OCI-LY1 (cell line): Measurements from ENCODE around the gene L3MBTL1.
A peak's percentile ranks its signal among the peaks of the same experiment; 100 is the strongest.

Source experiments
- H2AFZ ChIP-seq: fragments of 200-600 bp; sonication (generic), shearing (Covaris generic); 2 replicates; pipeline ENCODE4 v1.6.0; 2014; ENCODE audit warnings: antibody characterized with exemption, mild to moderate bottlenecking, low read length
- H3F3A ChIP-seq: fragments of 200-600 bp; sonication (generic), shearing (Covaris generic); 2 replicates; pipeline ENCODE4 v1.6.0; 2014; ENCODE audit warnings: mild to moderate bottlenecking, antibody characterized with exemption, low read length, moderate library complexity; ENCODE audit not compliant: insufficient read depth
- H3K27ac ChIP-seq: fragments of 200-600 bp; sonication (generic); 2 replicates; pipeline ENCODE4 v1.5.1; 2014; ENCODE audit warnings: low read length, mixed run types, mild to moderate bottlenecking, low read depth; ENCODE audit not compliant: poor library complexity, severe bottlenecking
- H3K27me3 ChIP-seq: fragments of 200-600 bp; sonication (generic); 2 replicates; pipeline ENCODE4 v1.6.0; 2014; ENCODE audit warnings: antibody characterized with exemption, mild to moderate bottlenecking, low read length, moderate library complexity; ENCODE audit not compliant: insufficient read depth
- H3K36me3 ChIP-seq: fragments of 200-600 bp; sonication (generic); 2 replicates; pipeline ENCODE4 v1.6.1; 2014; ENCODE audit warnings: mild to moderate bottlenecking, antibody characterized with exemption, low read length, moderate library complexity, mixed read lengths; ENCODE audit not compliant: insufficient read depth
- H3K4me1 ChIP-seq: fragments of 200-600 bp; sonication (generic); 2 replicates; pipeline ENCODE4 v1.5.1; 2014; ENCODE audit warnings: mild to moderate bottlenecking, low read length, moderate library complexity; ENCODE audit not compliant: insufficient read depth, severe bottlenecking
- H3K4me2 ChIP-seq: fragments of 200-600 bp; sonication (generic), shearing (Covaris generic); 2 replicates; pipeline ENCODE4 v1.6.1; 2014; ENCODE audit warnings: low read length
- H3K4me3 ChIP-seq: fragments of 200-600 bp; sonication (generic); 2 replicates; pipeline ENCODE4 v1.5.1; 2014; ENCODE audit warnings: low read length, low read depth, mild to moderate bottlenecking, mixed read lengths; ENCODE audit not compliant: poor library complexity, severe bottlenecking
- H3K79me2 ChIP-seq: fragments of 200-600 bp; shearing (Covaris generic); 2 replicates; pipeline ENCODE4 v1.6.1; 2016; ENCODE audit warnings: mixed run types, low read length, mixed read lengths; ENCODE audit not compliant: insufficient read depth
- H3K9ac ChIP-seq: fragments of 200-600 bp; sonication (generic), shearing (Covaris generic); 2 replicates; pipeline ENCODE4 v1.6.1; 2014; ENCODE audit warnings: mild to moderate bottlenecking, low read length, mixed read lengths
- H3K9me2 ChIP-seq: fragments of 200-600 bp; sonication (generic), shearing (Covaris generic); 2 replicates; pipeline ENCODE4 v1.6.1; 2014; ENCODE audit warnings: low read depth, mild to moderate bottlenecking, low read length, mixed read lengths
- H3K9me3 ChIP-seq: fragments of 200-600 bp; shearing (Covaris generic); 2 replicates; pipeline ENCODE4 v1.6.1; 2014; ENCODE audit warnings: low read length, mixed read lengths
- H4K20me1 ChIP-seq: fragments of 200-600 bp; sonication (generic), shearing (Covaris generic); 2 replicates; pipeline ENCODE4 v1.6.0; 2016; ENCODE audit warnings: mild to moderate bottlenecking, low read length; ENCODE audit not compliant: insufficient read depth
- CTCF ChIP-seq: fragments of 200-600 bp; sonication (generic), shearing (Covaris generic); IDR thresholded peaks from 2 replicates; pipeline ENCODE4 v1.5.1; 2017; ENCODE audit warnings: mild to moderate bottlenecking, antibody characterized with exemption, low read length, moderate library complexity, mixed read lengths
- EZH2 ChIP-seq: fragments of 200-600 bp; sonication (generic), shearing (Covaris generic); IDR thresholded peaks from 2 replicates; pipeline ENCODE4 v1.8.0; 2017; ENCODE audit warnings: borderline replicate concordance, mixed run types, mild to moderate bottlenecking, antibody characterized with exemption, low read length, moderate library complexity, mixed read lengths

The L3MBTL1 gene

DNA sequence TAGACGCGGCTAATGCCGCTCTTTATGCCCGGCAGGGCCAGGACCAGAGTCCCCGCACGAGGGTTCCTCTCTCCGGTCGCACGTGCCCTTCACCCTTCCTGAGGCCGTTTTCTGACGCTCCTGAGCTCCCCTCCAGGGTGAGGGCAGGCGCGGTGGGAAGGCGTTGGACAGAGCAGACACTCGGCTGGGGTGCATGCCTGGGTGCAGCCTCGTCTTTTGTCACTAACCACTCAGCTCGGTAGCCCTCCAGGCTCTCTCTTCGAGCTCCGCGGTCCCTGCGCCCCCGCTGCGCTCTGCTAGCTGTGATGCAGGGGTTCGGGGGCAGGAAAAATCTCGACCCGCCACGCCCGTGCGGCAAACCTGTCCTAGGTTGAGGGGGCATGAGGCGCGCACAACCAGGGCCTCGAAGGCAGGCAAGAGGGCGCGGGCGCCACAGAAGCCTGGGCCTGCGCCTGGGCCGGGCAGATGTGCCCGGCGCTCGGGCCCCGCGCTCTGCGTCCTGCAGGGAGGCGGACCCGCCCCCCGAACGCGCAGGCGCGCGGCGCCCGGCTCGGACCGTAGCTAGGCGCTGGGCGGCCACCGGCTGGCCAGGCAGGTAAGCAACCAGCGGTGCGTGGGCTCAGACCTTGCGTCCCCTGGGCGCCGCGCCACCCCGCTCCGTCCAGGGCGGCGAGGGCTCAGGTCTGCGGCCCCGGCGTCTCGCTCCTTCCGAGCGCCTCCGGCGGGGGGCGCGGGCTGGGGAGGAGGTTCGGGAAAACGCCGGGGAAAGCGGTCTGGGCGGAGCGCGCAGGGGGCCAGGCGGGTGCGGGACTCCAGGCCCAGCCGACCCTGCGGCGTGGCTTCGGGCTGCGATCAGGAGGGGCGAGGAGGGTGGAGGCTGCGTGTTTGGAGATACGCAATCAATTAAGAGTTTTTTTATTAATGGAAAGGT, at the start of gene L3MBTL1:
TSS of gene L3MBTL1 (plus strand) at position 548 of the 931 bp plus-strand sequence. CDS start 5,807 bp downstream, outside the sequence.
- Histone ChIP-seq H3K27me3 (peaks cover 8% of the 10 kb centered on the region; the same call in 1 of the 2 replicates), H3K4me2 (peak within 1 kb of the TSS; percentile 50), H3F3A (no peaks in the 10 kb centered on the region), H3K9ac (no peak within 1 kb of the TSS), H3K27ac (no peak within 1 kb of the TSS), H3K9me3 (no peaks in the 10 kb centered on the region), H3K4me3 (peak within 1 kb of the TSS; percentile 46), H3K4me1 (no peaks in the 10 kb centered on the region), H4K20me1 (no peaks in the 10 kb centered on the region), H3K79me2 (no peaks in the 10 kb centered on the region), H3K36me3 (no peaks in the 10 kb centered on the region), H2AFZ (no peak within 1 kb of the TSS), H3K9me2 (no peaks in the 10 kb centered on the region)
- TF ChIP-seq CTCF (no peak), EZH2 (no peak)

- Histone ChIP-seq H3K9ac (peak overlapping the region; percentile 99), H3K36me3 (peaks cover 50% of the 10 kb centered on the region), H3K4me2 (peak overlapping the region; percentile 81), H4K20me1 (peaks cover 7% of the 10 kb centered on the region), H3K27me3 (no peaks in the 10 kb centered on the region), H3K79me2 (peaks cover 13% of the 10 kb centered on the region), H3F3A (no peaks in the 10 kb centered on the region), H3K9me2 (no peaks in the 10 kb centered on the region), H3K9me3 (no peaks in the 10 kb centered on the region), H2AFZ (no peak overlapping the region), H3K27ac (peak overlapping the region; percentile 88), H3K4me1 (peaks cover 16% of the 10 kb centered on the region), H3K4me3 (peak overlapping the region; percentile 95)
- TF ChIP-seq CTCF, result no peak
- no peak for TF ChIP-seq EZH2
Observed at GRCh38 chr20:43458422-43458924, 49.0 kb upstream of the L3MBTL1 start.

DNA sequence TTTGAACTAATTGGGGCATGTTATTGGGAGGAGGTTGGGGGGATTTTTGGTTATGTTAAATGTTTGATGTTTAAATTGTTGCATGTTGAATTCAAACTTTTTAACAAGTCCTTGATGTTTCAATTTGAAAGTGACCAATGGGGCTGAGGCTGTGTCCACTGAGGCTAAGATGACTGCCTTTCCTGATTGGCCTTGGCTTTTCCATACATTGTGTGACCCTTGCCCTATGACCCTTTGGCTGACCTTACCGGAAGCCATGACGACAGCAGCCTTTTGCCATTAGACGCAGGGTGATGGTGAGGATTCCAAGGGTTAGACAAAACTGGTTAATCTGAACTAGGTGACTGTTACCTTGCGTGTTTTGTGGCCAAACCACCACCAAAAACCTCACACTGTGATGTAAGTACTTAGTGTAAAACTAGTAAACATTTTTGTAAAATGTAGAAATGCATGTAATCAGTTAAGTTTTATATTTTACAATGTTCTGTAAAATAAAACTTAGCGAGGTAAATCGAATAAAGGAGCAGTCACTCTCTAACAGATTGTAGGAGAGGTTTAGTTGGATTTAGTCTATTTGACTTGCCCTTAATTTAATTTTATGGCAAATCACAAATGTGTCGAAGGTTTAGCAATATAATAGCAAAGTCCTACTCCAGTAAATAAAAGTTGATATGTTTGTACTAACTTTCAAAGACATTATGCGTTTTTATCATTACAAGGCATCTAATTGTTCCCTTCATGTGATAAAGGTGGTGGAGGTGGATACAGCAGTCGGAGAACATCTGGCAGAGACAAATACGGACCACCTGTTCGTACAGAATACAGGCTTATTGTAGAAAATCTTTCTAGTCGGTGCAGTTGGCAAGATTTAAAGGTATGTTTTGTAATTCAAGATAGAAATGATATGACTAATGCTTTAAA, 48.2 kb upstream of the L3MBTL1 start:
- Histone ChIP-seq H3K27ac (no peak overlapping the region), H3K4me1 (peaks cover 16% of the 10 kb centered on the region), H3K4me3 (peak overlapping the region; percentile 95), H3K79me2 (peaks cover 13% of the 10 kb centered on the region), H3K9me3 (no peaks in the 10 kb centered on the region), H3K4me2 (peak overlapping the region; percentile 66), H3K9me2 (no peaks in the 10 kb centered on the region), H4K20me1 (peaks cover 7% of the 10 kb centered on the region), H3F3A (no peaks in the 10 kb centered on the region), H3K36me3 (peaks cover 58% of the 10 kb centered on the region), H3K27me3 (no peaks in the 10 kb centered on the region), H2AFZ (no peak overlapping the region), H3K9ac (peak overlapping the region; percentile 99)
- TF ChIP-seq CTCF (no peak), EZH2 (no peak)
